ENCODE data around the gene DNASE1L1.

Gene DNASE1L1

DNA sequence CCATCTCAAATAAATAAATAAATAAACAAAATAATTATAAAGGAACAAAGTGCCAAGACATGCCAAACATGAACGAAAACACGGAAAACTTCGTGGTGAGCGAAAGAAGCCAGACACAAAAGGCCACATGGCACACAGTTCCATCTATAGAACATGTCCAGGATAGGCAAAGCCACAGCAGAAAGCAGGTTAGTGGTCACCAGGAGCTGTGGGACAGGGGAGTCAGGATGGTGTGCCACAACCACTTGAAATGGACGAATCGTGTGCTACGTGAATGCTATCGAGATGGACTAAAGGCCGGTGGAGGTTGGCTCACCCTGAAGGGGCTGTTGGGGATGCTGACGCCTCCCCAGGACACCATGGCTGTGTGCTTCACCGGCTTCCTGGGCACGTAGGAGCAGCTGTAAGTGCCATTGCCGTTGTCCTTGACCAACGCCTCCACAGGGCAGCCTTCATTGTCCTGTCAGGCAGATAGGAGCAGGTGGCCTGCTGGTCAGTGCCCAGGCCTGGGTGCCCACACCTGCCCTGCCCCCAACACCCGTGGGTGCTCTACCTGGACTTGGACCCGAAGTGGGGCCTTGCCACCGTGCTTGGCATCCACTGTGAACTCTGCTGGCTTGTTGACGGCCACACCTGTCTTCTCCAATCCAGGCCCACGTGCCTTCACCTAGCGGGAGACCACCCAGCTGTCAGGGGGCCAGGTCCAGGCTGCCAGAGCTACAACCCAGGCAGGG lies 45.2 kb downstream of the DNASE1L1 start:
- Histone ChIP-seq H3K4me3 (ENCODE audit: control insufficient read depth in 1 of 7, extremely low read depth in 1 of 7, insufficient read depth in 4 of 7, low read depth in 2 of 7, low read length in 6 of 7) (no peak overlapping the region), H3K36me3 (ENCODE audit: control insufficient read depth in 4 of 4, insufficient read depth in 4 of 4, low read length in 3 of 4) (peaks cover 3 to 78% (median 49%) of the 10 kb centered on the region in 4 experiments), H3K27ac (ENCODE audit: insufficient read depth in 1 of 2, low read depth in 1 of 2, low read length in 2 of 2, poor library complexity in 1 of 2, severe bottlenecking in 2 of 2) (no peak overlapping the region), H3K4me1 (ENCODE audit: control extremely low read depth in 1 of 4, control insufficient read depth in 4 of 4, insufficient read depth in 4 of 4, low read length in 3 of 4) (peaks cover 0 to 17% (median 14%) of the 10 kb centered on the region in 4 experiments), H3K27me3 (replicated peaks in 2 of 5; ENCODE audit: control insufficient read depth in 4 of 5, insufficient read depth in 5 of 5, low read length in 4 of 5) (no peaks in the 10 kb centered on the region), H3K9me3 (ENCODE audit: control extremely low read depth in 1 of 5, control insufficient read depth in 4 of 5, insufficient read depth in 2 of 5, low read depth in 1 of 5, low read length in 4 of 5) (no peaks in the 10 kb centered on the region)
- ChIA-PET CTCF (interaction anchor here (1.0 kb wide), 1 partner anchor 15 kb away, joined by 3 read pairs; no protein-coding TSS in a partner anchor), POLR2A (no interaction called here)
- DNase-seq, result no peak
- WGBS (ENCODE audit: insufficient coverage), result 95% methylated on average over 20 of the region's 20 CpGs

DNA sequence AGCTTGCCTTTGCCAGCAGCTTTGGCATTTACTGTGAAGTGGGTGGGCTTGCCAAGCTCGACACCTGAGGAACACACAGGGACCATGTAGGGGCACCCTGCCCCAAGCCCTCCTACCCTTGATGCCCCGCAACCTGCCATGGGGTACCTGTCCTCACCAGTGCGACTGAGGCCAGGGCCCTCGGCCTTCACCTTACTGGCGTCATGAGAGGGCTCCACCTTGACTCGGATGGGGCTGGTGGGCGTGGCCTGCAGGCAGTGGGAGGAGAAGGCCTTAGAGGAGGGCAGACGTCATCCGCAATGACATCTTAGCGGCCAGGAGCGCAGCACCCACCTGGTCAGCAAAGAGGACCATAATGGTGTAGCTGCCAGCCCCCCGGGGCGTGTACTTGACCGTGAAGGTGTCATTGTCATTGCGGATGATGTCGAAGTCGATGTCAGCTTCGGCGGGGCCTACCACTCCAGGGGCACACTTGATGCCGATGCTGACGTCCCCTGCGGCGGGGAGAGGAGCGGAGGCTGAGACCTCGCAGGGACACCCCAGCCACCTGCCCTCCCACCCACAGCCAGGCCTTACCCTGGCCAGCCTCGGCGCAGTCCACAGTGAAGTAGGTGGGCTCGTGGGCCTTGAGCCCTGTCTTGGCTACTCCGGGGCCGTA lies 46.8 kb downstream of the DNASE1L1 start:
- Histone ChIP-seq H3K4me1 (ENCODE audit: control extremely low read depth in 1 of 4, control insufficient read depth in 4 of 4, insufficient read depth in 4 of 4, low read length in 3 of 4) (peaks cover 0 to 1% (median under 1%) of the 10 kb centered on the region in 4 experiments), H3K27me3 (replicated peaks in 2 of 5; ENCODE audit: control insufficient read depth in 4 of 5, insufficient read depth in 5 of 5, low read length in 4 of 5) (no peaks in the 10 kb centered on the region), H3K4me3 (ENCODE audit: control insufficient read depth in 1 of 7, extremely low read depth in 1 of 7, insufficient read depth in 4 of 7, low read depth in 2 of 7, low read length in 6 of 7) (no peak overlapping the region), H3K27ac (ENCODE audit: insufficient read depth in 1 of 2, low read depth in 1 of 2, low read length in 2 of 2, poor library complexity in 1 of 2, severe bottlenecking in 2 of 2) (no peak overlapping the region), H3K9me3 (ENCODE audit: control extremely low read depth in 1 of 5, control insufficient read depth in 4 of 5, insufficient read depth in 2 of 5, low read depth in 1 of 5, low read length in 4 of 5) (no peaks in the 10 kb centered on the region), H3K36me3 (ENCODE audit: control insufficient read depth in 4 of 4, insufficient read depth in 4 of 4, low read length in 3 of 4) (peaks cover 3 to 87% (median 54%) of the 10 kb centered on the region in 4 experiments)
- ChIA-PET POLR2A (interaction anchor here (0.8 to 1.0 kb wide), 3 partner anchors 10 to 349 kb away, joined by 3 read pairs; no protein-coding TSS in a partner anchor), CTCF (interaction anchor here (0.8 to 1.7 kb wide), 4 partner anchors 9 to 180 kb away, joined by 3 to 7 read pairs (median 4); no protein-coding TSS in a partner anchor)
- 96% methylated on average over 26 of the region's 30 CpGs for WGBS (ENCODE audit: insufficient coverage)
- no peak for DNase-seq

DNA sequence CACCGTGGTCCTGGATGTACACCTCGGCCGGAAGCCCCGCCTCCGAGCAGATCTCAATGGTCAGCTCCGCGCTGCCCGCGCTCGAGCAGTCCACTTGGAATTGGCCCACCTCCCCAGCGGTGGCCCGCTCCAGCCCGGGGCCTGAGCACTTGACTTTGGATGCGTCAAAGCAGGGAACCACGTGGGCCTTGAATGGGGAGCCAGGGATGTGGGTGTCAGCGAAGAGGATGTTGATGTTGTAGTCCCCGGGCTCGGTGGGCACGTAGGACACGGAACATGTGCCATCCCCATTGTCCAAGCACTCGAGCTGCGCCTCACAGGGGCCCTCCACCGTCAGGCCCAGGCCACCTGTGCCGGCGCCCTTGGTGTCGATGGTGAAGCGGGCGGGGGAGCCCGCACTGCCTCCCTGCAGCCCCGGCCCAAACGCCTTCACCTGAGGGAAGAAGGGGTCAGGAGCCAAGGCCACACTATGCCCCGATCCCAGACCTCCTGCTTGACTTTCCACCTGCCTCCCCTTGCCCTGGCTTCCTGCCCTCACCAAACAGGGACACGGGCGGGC lies 48.8 kb downstream of the DNASE1L1 start:
- H3K27me3 ChIP-seq (replicated peaks in 2 of 5; ENCODE audit: control insufficient read depth in 4 of 5, insufficient read depth in 5 of 5, low read length in 4 of 5), result no peaks in the 10 kb centered on the region
- DNase-seq, result no peak
- CTCF ChIA-PET, result no interaction called here
- POLR2A ChIA-PET, result no interaction called here
- 94% methylated on average over 32 of the region's 34 CpGs for WGBS (ENCODE audit: insufficient coverage)
- no peaks in the 10 kb centered on the region for H3K4me1 ChIP-seq (ENCODE audit: control extremely low read depth in 1 of 4, control insufficient read depth in 4 of 4, insufficient read depth in 4 of 4, low read length in 3 of 4)
- H3K9me3 ChIP-seq (ENCODE audit: control extremely low read depth in 1 of 5, control insufficient read depth in 4 of 5, insufficient read depth in 2 of 5, low read depth in 1 of 5, low read length in 4 of 5), result no peaks in the 10 kb centered on the region
- H3K36me3 ChIP-seq (ENCODE audit: control insufficient read depth in 4 of 4, insufficient read depth in 4 of 4, low read length in 3 of 4), result peaks cover 3 to 84% (median 53%) of the 10 kb centered on the region in 4 experiments
- no peak overlapping the region for H3K4me3 ChIP-seq (ENCODE audit: control insufficient read depth in 1 of 7, extremely low read depth in 1 of 7, insufficient read depth in 4 of 7, low read depth in 2 of 7, low read length in 6 of 7)
- no peak overlapping the region for H3K27ac ChIP-seq (ENCODE audit: insufficient read depth in 1 of 2, low read depth in 1 of 2, low read length in 2 of 2, poor library complexity in 1 of 2, severe bottlenecking in 2 of 2)

DNA sequence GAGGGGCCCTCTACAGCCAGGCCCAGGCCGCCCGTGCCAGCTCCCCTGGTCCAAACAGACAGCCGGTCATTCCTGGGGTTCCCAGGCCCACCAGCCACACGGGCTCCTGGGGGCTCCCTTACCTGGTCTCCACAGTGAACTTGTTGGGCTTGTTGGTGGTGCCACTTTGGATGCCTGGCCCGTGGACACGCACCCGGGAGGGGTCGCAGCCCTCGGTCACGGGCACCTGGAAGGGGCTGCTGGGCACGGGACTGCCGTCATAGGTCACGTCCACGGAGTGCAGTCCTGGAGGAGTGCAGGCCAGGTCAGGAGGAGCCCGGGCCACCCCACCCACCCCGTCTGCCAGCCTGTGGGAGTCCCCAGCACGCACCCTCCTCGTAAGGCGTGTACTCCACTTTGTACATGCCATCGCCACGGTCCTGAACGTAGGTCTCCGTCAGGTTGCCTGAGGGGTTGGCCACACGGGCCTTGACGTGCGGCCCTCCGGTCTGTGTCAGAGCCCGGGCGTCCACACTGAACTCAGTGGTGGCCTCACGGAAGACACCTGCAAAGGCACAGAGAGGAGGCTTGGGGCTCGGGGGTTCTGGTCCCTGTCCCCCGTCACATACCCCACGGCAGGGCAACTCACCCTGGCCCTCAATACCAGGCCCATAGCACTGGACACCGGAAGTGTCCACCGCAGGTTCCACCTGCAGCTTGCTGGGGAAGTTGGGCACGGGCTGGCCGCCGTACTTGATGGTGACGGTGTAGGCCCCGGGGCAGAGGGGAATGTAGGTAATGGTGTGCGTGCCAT lies 49.5 kb downstream of the DNASE1L1 start:
- H3K4me3 ChIP-seq (ENCODE audit: control insufficient read depth in 1 of 7, extremely low read depth in 1 of 7, insufficient read depth in 4 of 7, low read depth in 2 of 7, low read length in 6 of 7), result no peak overlapping the region
- no peaks in the 10 kb centered on the region for H3K9me3 ChIP-seq (ENCODE audit: control extremely low read depth in 1 of 5, control insufficient read depth in 4 of 5, insufficient read depth in 2 of 5, low read depth in 1 of 5, low read length in 4 of 5)
- CTCF ChIA-PET, result no interaction called here
- 95% methylated on average over 35 of the region's 41 CpGs for WGBS (ENCODE audit: insufficient coverage)
- POLR2A ChIA-PET, result no interaction called here
- no peaks in the 10 kb centered on the region for H3K4me1 ChIP-seq (ENCODE audit: control extremely low read depth in 1 of 4, control insufficient read depth in 4 of 4, insufficient read depth in 4 of 4, low read length in 3 of 4)
- peaks cover 3 to 84% (median 56%) of the 10 kb centered on the region in 4 experiments for H3K36me3 ChIP-seq (ENCODE audit: control insufficient read depth in 4 of 4, insufficient read depth in 4 of 4, low read length in 3 of 4)
- DNase-seq, result no peak
- H3K27ac ChIP-seq (ENCODE audit: insufficient read depth in 1 of 2, low read depth in 1 of 2, low read length in 2 of 2, poor library complexity in 1 of 2, severe bottlenecking in 2 of 2), result no peak overlapping the region
- H3K27me3 ChIP-seq (replicated peaks in 2 of 5; ENCODE audit: control insufficient read depth in 4 of 5, insufficient read depth in 5 of 5, low read length in 4 of 5), result no peaks in the 10 kb centered on the region

DNA sequence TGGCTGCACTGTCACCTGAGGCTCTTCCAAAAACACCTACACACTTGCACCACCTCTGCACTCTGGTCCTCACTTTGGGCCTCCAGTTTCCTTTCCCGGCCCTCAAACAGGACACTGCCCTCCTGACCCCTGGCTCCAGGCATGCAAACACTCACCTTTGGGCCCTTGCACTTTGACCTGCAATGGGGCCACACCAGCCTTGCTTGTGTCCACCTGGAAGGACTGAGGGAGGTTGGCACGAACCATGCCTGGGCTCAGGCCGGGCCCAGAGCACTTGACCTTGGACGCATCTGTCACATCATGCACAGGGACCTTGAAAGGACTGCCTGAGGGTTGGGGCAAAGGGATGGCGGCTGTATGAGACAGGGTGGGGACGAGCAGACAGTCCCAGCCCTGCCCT lies 50.2 kb downstream of the DNASE1L1 start:
- Histone ChIP-seq H3K27ac (ENCODE audit: insufficient read depth in 1 of 2, low read depth in 1 of 2, low read length in 2 of 2, poor library complexity in 1 of 2, severe bottlenecking in 2 of 2) (no peak overlapping the region), H3K4me1 (ENCODE audit: control extremely low read depth in 1 of 4, control insufficient read depth in 4 of 4, insufficient read depth in 4 of 4, low read length in 3 of 4) (no peaks in the 10 kb centered on the region), H3K27me3 (replicated peaks in 2 of 5; ENCODE audit: control insufficient read depth in 4 of 5, insufficient read depth in 5 of 5, low read length in 4 of 5) (no peaks in the 10 kb centered on the region), H3K4me3 (ENCODE audit: control insufficient read depth in 1 of 7, extremely low read depth in 1 of 7, insufficient read depth in 4 of 7, low read depth in 2 of 7, low read length in 6 of 7) (no peak overlapping the region), H3K36me3 (ENCODE audit: control insufficient read depth in 4 of 4, insufficient read depth in 4 of 4, low read length in 3 of 4) (peaks cover 6 to 85% (median 56%) of the 10 kb centered on the region in 4 experiments), H3K9me3 (ENCODE audit: control extremely low read depth in 1 of 5, control insufficient read depth in 4 of 5, insufficient read depth in 2 of 5, low read depth in 1 of 5, low read length in 4 of 5) (no peaks in the 10 kb centered on the region)
- POLR2A ChIA-PET, result no interaction called here
- CTCF ChIA-PET, result no interaction called here
- 83% methylated on average over 6 of the region's 6 CpGs for WGBS (ENCODE audit: insufficient coverage)
- no peak for DNase-seq

DNA sequence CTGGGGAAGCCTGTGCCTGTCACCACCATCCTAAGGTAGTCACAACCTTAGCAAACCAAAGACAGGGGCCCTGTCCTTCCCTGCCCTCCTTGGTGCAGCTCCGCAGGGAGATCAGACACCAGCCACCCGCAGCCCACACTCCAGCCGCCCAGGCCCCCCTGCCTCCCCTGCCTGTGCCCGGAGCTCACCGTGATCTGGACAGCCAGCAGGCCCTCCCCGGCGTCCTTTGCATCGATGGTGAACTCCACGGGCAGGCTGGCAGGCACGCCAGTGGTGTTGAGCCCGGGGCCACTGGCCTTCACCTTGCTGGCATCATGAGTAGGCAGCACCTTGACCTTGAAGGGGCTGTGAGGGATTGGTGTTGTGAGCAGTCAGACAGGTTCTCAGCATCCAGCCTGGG lies 51.0 kb downstream of the DNASE1L1 start:
- Histone ChIP-seq H3K4me1 (ENCODE audit: control extremely low read depth in 1 of 4, control insufficient read depth in 4 of 4, insufficient read depth in 4 of 4, low read length in 3 of 4) (no peaks in the 10 kb centered on the region), H3K9me3 (ENCODE audit: control extremely low read depth in 1 of 5, control insufficient read depth in 4 of 5, insufficient read depth in 2 of 5, low read depth in 1 of 5, low read length in 4 of 5) (no peaks in the 10 kb centered on the region), H3K4me3 (ENCODE audit: control insufficient read depth in 1 of 7, extremely low read depth in 1 of 7, insufficient read depth in 4 of 7, low read depth in 2 of 7, low read length in 6 of 7) (no peak overlapping the region), H3K27ac (ENCODE audit: insufficient read depth in 1 of 2, low read depth in 1 of 2, low read length in 2 of 2, poor library complexity in 1 of 2, severe bottlenecking in 2 of 2) (no peak overlapping the region), H3K36me3 (ENCODE audit: control insufficient read depth in 4 of 4, insufficient read depth in 4 of 4, low read length in 3 of 4) (peaks cover 6 to 89% (median 62%) of the 10 kb centered on the region in 4 experiments), H3K27me3 (replicated peaks in 2 of 5; ENCODE audit: control insufficient read depth in 4 of 5, insufficient read depth in 5 of 5, low read length in 4 of 5) (no peaks in the 10 kb centered on the region)
- CTCF ChIA-PET, result no interaction called here
- no peak for DNase-seq
- 87% methylated on average over 11 of the region's 11 CpGs for WGBS (ENCODE audit: insufficient coverage)
- POLR2A ChIA-PET, result no interaction called here
